ENCODE data around the gene ICA1.

DNA sequence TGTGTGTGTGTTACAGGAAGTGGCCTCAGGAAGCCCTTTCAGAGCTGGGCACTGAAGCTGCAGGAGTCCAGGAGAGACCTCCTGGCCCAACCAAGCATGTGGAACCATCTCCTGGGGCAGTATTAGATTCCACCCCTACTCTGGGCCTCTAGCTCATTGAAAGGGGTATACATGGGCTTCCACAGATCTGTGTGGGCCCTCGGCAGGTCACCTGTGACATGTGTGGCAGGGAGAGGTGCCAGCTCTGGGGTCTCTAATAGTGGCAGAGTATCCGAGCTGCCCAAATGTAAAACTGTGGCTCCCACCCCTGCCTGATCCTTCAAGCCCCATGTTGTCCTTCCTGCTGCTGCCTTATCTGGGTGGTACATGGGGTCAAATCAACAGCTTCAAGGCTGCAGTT, 149.3 kb downstream of the ICA1 start:
- TF ChIP-seq EZH2 (IDR thresholded peaks at IDR 0.05; ENCODE audit: borderline replicate concordance, low read depth, low read length, severe bottlenecking) (no peak), POLR2AphosphoS5 (IDR thresholded peaks at IDR 0.05; ENCODE audit: insufficient read depth, low read depth, low read length) (no peak), JUN (IDR thresholded peaks at IDR 0.05; ENCODE audit: borderline replicate concordance, insufficient read depth, insufficient read length, low read depth) (no peak), POLR2A (IDR thresholded peaks at IDR 0.05; ENCODE audit: low read depth, low read length) (no peak), MYC (IDR thresholded peaks at IDR 0.05; ENCODE audit: low read depth, low read length) (no peak), FOS (IDR thresholded peaks at IDR 0.05; ENCODE audit: borderline replicate concordance, insufficient read depth, low read length) (no peak), GATA2 (IDR thresholded peaks at IDR 0.05; ENCODE audit: insufficient read depth, insufficient read length, low read depth, low read length) (no peak)
- TF ChIP-seq, protein P1, sequence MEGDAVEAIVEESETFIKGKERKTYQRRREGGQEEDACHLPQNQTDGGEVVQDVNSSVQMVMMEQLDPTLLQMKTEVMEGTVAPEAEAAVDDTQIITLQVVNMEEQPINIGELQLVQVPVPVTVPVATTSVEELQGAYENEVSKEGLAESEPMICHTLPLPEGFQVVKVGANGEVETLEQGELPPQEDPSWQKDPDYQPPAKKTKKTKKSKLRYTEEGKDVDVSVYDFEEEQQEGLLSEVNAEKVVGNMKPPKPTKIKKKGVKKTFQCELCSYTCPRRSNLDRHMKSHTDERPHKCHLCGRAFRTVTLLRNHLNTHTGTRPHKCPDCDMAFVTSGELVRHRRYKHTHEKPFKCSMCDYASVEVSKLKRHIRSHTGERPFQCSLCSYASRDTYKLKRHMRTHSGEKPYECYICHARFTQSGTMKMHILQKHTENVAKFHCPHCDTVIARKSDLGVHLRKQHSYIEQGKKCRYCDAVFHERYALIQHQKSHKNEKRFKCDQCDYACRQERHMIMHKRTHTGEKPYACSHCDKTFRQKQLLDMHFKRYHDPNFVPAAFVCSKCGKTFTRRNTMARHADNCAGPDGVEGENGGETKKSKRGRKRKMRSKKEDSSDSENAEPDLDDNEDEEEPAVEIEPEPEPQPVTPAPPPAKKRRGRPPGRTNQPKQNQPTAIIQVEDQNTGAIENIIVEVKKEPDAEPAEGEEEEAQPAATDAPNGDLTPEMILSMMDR (IDR thresholded peaks at IDR 0.05; ENCODE audit: extremely low read depth in 1 of 2, insufficient read depth in 1 of 2, low read depth in 1 of 2, low read length in 2 of 2): no peak
- TF ChIP-seq, protein P2, sequence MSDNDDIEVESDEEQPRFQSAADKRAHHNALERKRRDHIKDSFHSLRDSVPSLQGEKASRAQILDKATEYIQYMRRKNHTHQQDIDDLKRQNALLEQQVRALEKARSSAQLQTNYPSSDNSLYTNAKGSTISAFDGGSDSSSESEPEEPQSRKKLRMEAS (IDR thresholded peaks at IDR 0.05; ENCODE audit: insufficient read depth, insufficient read length): no peak

All from endothelial cell of umbilical vein (primary cell).